ENCODE results near the gene VSIG2. TPM values are rescaled to one million over a fixed set of nuclear protein-coding genes. Genes with fewer than 3 reads are reported as not detected.

Gene VSIG2
- total and polyA plus RNA-seq, 2 of the 4 experiments (the other 2 are of a cell fraction) = not detected

DNA sequence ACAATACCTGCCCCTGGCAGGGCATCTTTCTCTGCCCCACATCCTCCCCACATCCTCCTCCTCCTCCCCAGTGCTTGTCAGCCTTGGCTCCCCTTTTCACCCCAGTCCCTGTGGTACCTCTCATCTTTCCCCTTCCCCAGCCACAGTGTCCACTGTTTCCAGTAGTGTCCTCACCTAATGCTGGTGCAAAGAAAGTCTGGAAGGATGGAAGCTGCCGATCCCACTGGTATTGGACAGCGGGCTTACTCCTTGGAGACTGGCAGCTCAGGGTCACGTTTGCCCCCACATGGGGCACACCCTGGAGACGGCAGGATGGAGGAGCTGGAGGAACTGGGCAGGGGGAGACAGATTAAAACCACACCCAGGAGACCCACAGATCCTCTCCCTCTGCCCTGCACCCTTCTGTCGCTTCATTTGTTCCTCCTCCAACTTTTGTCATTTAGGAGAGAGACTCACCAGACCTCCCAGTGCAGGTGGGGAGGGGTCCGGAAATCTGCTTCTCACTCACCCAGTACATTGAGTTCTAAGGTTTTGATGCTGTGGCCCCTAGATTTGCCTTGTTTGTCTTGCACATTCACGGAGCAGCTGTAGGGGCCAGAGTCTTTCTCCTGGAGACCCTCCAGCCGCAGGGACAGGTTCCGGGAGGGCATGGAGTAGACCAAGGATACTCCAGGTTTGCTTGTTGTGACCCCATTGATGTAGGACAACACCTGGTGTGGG lies 4.1 kb upstream of the VSIG2 start (continued):
- no peak for TF ChIP-seq CEBPB (IDR thresholded peaks at IDR 0.05; ENCODE audit: low read depth, low read length)
- no peak for TF ChIP-seq RCOR1 (IDR thresholded peaks at IDR 0.05; ENCODE audit: insufficient replicate concordance, low read length)
- TF ChIP-seq MAFK (IDR thresholded peaks at IDR 0.05; ENCODE audit: low read depth, low read length) = no peak
- no peak for TF ChIP-seq POLR2A (IDR thresholded peaks at IDR 0.05; ENCODE audit: low read depth, low read length)

- no TSS peak for BruUV-seq (replicated peaks)
- peaks cover 6% of the 10 kb centered on the region; the same call in 1 of the 2 replicates for H3K27me3 ChIP-seq (ENCODE audit: control insufficient read depth, insufficient read depth, low read length)
Observed at GRCh38 chr11:124754710-124755109, 2.7 kb upstream of the VSIG2 start.

More at GRCh38 chr11:124754710-124755109, 2.7 kb upstream of the VSIG2 start:
- Histone ChIP-seq H3K9me1 (ENCODE audit: insufficient read depth, low read length) (peaks cover 12% of the 10 kb centered on the region), H4K91ac (ENCODE audit: insufficient read depth, low read depth, low read length) (peak overlapping the region; percentile 2; the same call in 1 of the 2 replicates), H3K9ac (ENCODE audit: low read depth, low read length) (no peak overlapping the region), H4K5ac (ENCODE audit: low read depth, low read length) (no peak overlapping the region), H3K4me3 (ENCODE audit: insufficient read depth, low read depth, low read length) (no peak overlapping the region), H3K56ac (ENCODE audit: extremely low read depth, insufficient read depth, low read length) (no peak overlapping the region), H3K4me2 (ENCODE audit: low read depth, low read length) (no peak overlapping the region), H3K27ac (ENCODE audit: insufficient read depth, low read length) (no peak overlapping the region), H3K79me1 (ENCODE audit: low read depth in 1 of 2, low read length in 2 of 2) (no peaks in the 10 kb centered on the region), H3K36me3 (ENCODE audit: control insufficient read depth, insufficient read depth, low read length) (no peaks in the 10 kb centered on the region), H4K8ac (ENCODE audit: low read depth in 2 of 2, low read length in 2 of 2) (peak overlapping the region in 1 of 2 experiments; percentile 82; a peak in 2 of 4 replicates), H3K18ac (ENCODE audit: low read depth, low read length) (no peak overlapping the region), H2AK9ac (replicated peaks; ENCODE audit: low read depth, low read length, poor library complexity) (peak overlapping the region; percentile 40), H2BK20ac (ENCODE audit: low read depth, low read length) (peak overlapping the region; percentile 51), H3K4ac (ENCODE audit: low read depth, low read length) (peak overlapping the region; percentile 65), H4K20me1 (ENCODE audit: insufficient read depth, low read length) (no peaks in the 10 kb centered on the region), H3K4me1 (ENCODE audit: control insufficient read depth, insufficient read depth, low read length) (peaks cover 4% of the 10 kb centered on the region; the same call in 1 of the 2 replicates), H3K9me3 (ENCODE audit: control insufficient read depth, insufficient read depth, low read length) (no peaks in the 10 kb centered on the region), H2BK5ac (ENCODE audit: low read depth, low read length, poor library complexity, severe bottlenecking) (peak overlapping the region; percentile 65), H2AK5ac (ENCODE audit: low read depth, low read length) (peak overlapping the region; percentile 54), H3K23ac (ENCODE audit: low read depth, low read length) (no peak overlapping the region), H3K14ac (replicated peaks; ENCODE audit: low read depth, low read length) (peak overlapping the region; percentile 66; the same call in 1 of the 2 replicates), H2BK120ac (ENCODE audit: low read depth, low read length) (peak overlapping the region; percentile 30), H2BK15ac (ENCODE audit: low read depth, low read length) (peak overlapping the region; percentile 72; the same call in 1 of the 3 replicates), H2AFZ (replicated peaks; ENCODE audit: low read length, poor library complexity) (peak overlapping the region; percentile 85)
- no peak for DNase-seq
- no peak for ATAC-seq (ENCODE audit: low read depth)
- dilution Hi-C loops (cut with HindIII; ENCODE audit: low sequenced_read_pairs, unreplicated experiment) (no loop called here), in situ Hi-C loops (cut with MboI; ENCODE audit: low sequenced_read_pairs) (no loop called here), intact Hi-C loops (cut with micrococcal nuclease) (no loop called here)
- POLR2A ChIA-PET (ENCODE audit: unreplicated experiment) = no interaction called here
- no peak for TF ChIP-seq RCOR1 (IDR thresholded peaks at IDR 0.05; ENCODE audit: insufficient replicate concordance, low read length)
- TF ChIP-seq SMC3 (IDR thresholded peaks at IDR 0.05; ENCODE audit: low read depth, low read length) = no peak
- TF ChIP-seq, protein P1, sequence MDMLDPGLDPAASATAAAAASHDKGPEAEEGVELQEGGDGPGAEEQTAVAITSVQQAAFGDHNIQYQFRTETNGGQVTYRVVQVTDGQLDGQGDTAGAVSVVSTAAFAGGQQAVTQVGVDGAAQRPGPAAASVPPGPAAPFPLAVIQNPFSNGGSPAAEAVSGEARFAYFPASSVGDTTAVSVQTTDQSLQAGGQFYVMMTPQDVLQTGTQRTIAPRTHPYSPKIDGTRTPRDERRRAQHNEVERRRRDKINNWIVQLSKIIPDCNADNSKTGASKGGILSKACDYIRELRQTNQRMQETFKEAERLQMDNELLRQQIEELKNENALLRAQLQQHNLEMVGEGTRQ (IDR thresholded peaks at IDR 0.05; ENCODE audit: low read depth, low read length) = no peak
- no peak for TF ChIP-seq MAZ (IDR thresholded peaks at IDR 0.05; ENCODE audit: borderline replicate concordance, low read depth, low read length)
- no peak for TF ChIP-seq POLR2A (IDR thresholded peaks at IDR 0.05; ENCODE audit: low read depth, low read length)
- no peak for TF ChIP-seq CEBPB (IDR thresholded peaks at IDR 0.05; ENCODE audit: low read depth, low read length)
- no CpG with 5 or more reads among the region's 6 CpGs for WGBS, 2 experiments (ENCODE audit: extremely low coverage in 2 of 2, insufficient read length in 1 of 2)
- CTCF ChIA-PET = no interaction called here

Measured in IMR-90 (cell line).